Measurements from ENCODE around the gene PDGFD. TPM values are rescaled to one million over a fixed set of nuclear protein-coding genes. Genes with fewer than 3 reads are reported as not detected.

Gene PDGFD
- polyA plus RNA-seq, 1 of the 3 experiments (the other 2 are of a cell fraction) = 4.8 TPM

DNA sequence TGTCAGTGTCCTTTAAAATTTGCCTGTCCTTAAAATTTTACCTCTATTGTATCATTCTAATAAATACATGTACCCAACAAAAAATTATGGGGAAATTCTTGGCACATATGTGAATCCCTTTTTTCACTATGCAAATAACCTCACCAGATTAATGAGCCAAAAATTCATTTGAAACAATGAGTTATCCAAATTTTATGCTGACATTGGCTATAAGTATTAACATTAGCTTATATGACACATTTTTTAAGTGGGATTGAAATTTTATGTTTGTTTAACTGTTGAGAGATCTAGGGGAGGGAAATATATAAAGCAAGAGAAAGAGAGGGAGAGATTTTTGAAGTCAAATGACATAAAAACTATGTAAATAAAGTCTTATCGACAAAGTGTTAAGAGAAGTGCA, 11.8 kb upstream of the PDGFD start (continued):
- TF ChIP-seq, protein P1, sequence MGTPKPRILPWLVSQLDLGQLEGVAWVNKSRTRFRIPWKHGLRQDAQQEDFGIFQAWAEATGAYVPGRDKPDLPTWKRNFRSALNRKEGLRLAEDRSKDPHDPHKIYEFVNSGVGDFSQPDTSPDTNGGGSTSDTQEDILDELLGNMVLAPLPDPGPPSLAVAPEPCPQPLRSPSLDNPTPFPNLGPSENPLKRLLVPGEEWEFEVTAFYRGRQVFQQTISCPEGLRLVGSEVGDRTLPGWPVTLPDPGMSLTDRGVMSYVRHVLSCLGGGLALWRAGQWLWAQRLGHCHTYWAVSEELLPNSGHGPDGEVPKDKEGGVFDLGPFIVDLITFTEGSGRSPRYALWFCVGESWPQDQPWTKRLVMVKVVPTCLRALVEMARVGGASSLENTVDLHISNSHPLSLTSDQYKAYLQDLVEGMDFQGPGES (IDR thresholded peaks at IDR 0.05; ENCODE audit: low read depth, low read length) = no peak
- TF ChIP-seq SIN3A (IDR thresholded peaks at IDR 0.05; ENCODE audit: borderline replicate concordance, low read depth, low read length) (no peak), RCOR1 (IDR thresholded peaks at IDR 0.05; ENCODE audit: low read length) (no peak), GATA2 (CRISPR knock-in tag; IDR thresholded peaks at IDR 0.05) (no peak), FOXJ3 (CRISPR knock-in tag; IDR thresholded peaks at IDR 0.05) (no peak), ELF1 (IDR thresholded peaks at IDR 0.05) (no peak)

DNA sequence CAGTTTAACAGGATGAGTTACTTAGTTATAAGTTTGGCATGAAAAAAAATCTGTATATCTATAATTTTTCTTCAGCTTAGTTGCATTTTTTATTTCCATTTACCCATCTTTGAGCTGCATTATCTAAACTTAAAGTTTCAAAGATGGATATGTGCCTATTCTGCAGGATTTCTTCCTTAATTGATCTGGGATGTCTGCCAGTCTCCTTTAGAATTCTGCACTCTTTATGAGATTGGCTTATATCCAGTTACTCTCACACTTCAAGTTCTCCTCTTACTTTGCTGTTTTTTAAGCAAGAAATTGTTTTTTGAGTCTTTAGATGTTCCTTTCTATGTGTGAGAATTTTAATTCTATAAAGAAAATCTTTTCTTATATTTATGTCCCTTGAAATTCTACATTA, 5.1 kb upstream of the PDGFD start:
- Histone ChIP-seq H3K4me2 (no peak overlapping the region), H3K79me2 (ENCODE audit: insufficient read depth) (no peaks in the 10 kb centered on the region), H3K4me1 (ENCODE audit: control insufficient read depth in 1 of 2, insufficient read depth in 2 of 2, low read depth in 1 of 2, low read length in 1 of 2) (peaks cover 6 to 11% of the 10 kb centered on the region in 2 experiments; a peak in 2 of 4 replicates), H4K20me1 (ENCODE audit: insufficient read depth) (no peaks in the 10 kb centered on the region), H3K27ac (ENCODE audit: low read depth in 2 of 2, low read length in 1 of 2) (no peak overlapping the region), H2AFZ (ENCODE audit: low read depth) (no peak overlapping the region), H3K4me3 (ENCODE audit: low read depth in 2 of 2, low read length in 1 of 2) (no peak overlapping the region), H3K36me3 (replicated peaks in 1 of 2; ENCODE audit: control insufficient read depth in 1 of 2, insufficient read depth in 2 of 2, low read length in 1 of 2) (no peaks in the 10 kb centered on the region), H3F3A (replicated peaks; ENCODE audit: insufficient read depth) (peaks cover 10% of the 10 kb centered on the region), H3K9ac (no peak overlapping the region), H3K9me3 (no peaks in the 10 kb centered on the region), H3K27me3 (ENCODE audit: insufficient read depth) (no peaks in the 10 kb centered on the region), H3K9me2 (peaks cover 7% of the 10 kb centered on the region; the same call in 1 of the 2 replicates)
- no peak for DNase-seq
- ChIA-PET CTCF (no interaction called here), POLR2A (no interaction called here)
- TF ChIP-seq NFIC (IDR thresholded peaks at IDR 0.05; ENCODE audit: borderline replicate concordance) (no peak), MEF2A (IDR thresholded peaks at IDR 0.05; ENCODE audit: borderline replicate concordance, low read depth) (no peak), FOSL2 (IDR thresholded peaks at IDR 0.05; ENCODE audit: borderline replicate concordance, low read depth) (no peak), GABPA (IDR thresholded peaks at IDR 0.05; ENCODE audit: low read depth) (no peak)
- TF ChIP-seq, protein P2, sequence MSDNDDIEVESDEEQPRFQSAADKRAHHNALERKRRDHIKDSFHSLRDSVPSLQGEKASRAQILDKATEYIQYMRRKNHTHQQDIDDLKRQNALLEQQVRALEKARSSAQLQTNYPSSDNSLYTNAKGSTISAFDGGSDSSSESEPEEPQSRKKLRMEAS (IDR thresholded peaks at IDR 0.05; ENCODE audit: low read depth) = no peak

DNA sequence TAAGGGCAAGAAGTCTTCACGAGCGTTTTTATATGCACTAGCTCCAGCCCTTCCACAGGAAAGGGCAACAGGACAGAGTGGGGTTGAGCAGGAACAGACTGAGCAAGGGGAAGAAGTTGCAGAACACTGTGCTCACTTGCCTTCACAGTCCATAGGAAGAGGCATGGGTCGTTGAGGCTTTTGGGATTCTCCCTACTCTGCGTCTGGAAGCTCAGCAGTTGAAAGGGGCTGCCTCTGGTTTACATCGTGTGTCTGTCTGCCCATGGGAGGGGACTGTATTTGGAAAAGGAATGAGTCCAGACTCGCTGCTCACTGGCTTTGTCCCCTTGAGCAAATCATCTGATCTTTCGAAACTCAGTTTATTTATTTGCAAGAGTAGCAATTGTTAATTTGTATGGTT, 1.1 kb upstream of the PDGFD start:
- H3K79me2 ChIP-seq (ENCODE audit: insufficient read depth) = no peaks in the 10 kb centered on the region
- no peak overlapping the region for H3K4me2 ChIP-seq
- POLR2A ChIA-PET = no interaction called here
- no peak overlapping the region for H3K9ac ChIP-seq
- no peaks in the 10 kb centered on the region for H3K36me3 ChIP-seq (replicated peaks in 1 of 2; ENCODE audit: control insufficient read depth in 1 of 2, insufficient read depth in 2 of 2, low read length in 1 of 2)
- H3K9me3 ChIP-seq = no peaks in the 10 kb centered on the region
- H3K9me2 ChIP-seq = 0 out of 2 replicates have a peak, but pooled peaks cover 4% of the 10 kb centered on the region
- H3K27me3 ChIP-seq (ENCODE audit: insufficient read depth) = no peaks in the 10 kb centered on the region
- over 99% methylated on average over 6 of the region's 7 CpGs for WGBS (ENCODE audit: low lambda C conversion rate)
- DNase-seq = no peak
- no peak overlapping the region for H3K4me3 ChIP-seq (ENCODE audit: low read depth in 2 of 2, low read length in 1 of 2)
- no peaks in the 10 kb centered on the region for H4K20me1 ChIP-seq (ENCODE audit: insufficient read depth)
- H3F3A ChIP-seq (replicated peaks; ENCODE audit: insufficient read depth) = peaks cover 10% of the 10 kb centered on the region
- H3K4me1 ChIP-seq (ENCODE audit: control insufficient read depth in 1 of 2, insufficient read depth in 2 of 2, low read depth in 1 of 2, low read length in 1 of 2) = peaks cover 12 to 14% of the 10 kb centered on the region in 2 experiments; a peak in 2 of 4 replicates
- H3K27ac ChIP-seq (ENCODE audit: low read depth in 2 of 2, low read length in 1 of 2) = no peak overlapping the region
- no peak overlapping the region for H2AFZ ChIP-seq (ENCODE audit: low read depth)
- CTCF ChIA-PET = interaction anchor here (0.6 to 3.7 kb wide), 3 partner anchors 142 to 1759 kb away, joined by 3 to 18 read pairs (median 6); no protein-coding TSS in a partner anchor
- TF ChIP-seq, protein P3, sequence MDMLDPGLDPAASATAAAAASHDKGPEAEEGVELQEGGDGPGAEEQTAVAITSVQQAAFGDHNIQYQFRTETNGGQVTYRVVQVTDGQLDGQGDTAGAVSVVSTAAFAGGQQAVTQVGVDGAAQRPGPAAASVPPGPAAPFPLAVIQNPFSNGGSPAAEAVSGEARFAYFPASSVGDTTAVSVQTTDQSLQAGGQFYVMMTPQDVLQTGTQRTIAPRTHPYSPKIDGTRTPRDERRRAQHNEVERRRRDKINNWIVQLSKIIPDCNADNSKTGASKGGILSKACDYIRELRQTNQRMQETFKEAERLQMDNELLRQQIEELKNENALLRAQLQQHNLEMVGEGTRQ (IDR thresholded peaks at IDR 0.05; ENCODE audit: borderline replicate concordance, low read depth, low read length) = no peak
- no peak for TF ChIP-seq YY1 (IDR thresholded peaks at IDR 0.05; ENCODE audit: low read depth)
- TF ChIP-seq RCOR1 (IDR thresholded peaks at IDR 0.05; ENCODE audit: low read length) = no peak
- no peak for TF ChIP-seq FOXJ3 (CRISPR knock-in tag; IDR thresholded peaks at IDR 0.05)
- TF ChIP-seq TAF1 (IDR thresholded peaks at IDR 0.05; ENCODE audit: borderline replicate concordance, low read depth, low read length) = no peak
- TF ChIP-seq EP300 (IDR thresholded peaks at IDR 0.05; ENCODE audit: borderline replicate concordance in 1 of 2, low read depth in 1 of 2, low read length in 1 of 2) = no peak
- TF ChIP-seq, protein P4, sequence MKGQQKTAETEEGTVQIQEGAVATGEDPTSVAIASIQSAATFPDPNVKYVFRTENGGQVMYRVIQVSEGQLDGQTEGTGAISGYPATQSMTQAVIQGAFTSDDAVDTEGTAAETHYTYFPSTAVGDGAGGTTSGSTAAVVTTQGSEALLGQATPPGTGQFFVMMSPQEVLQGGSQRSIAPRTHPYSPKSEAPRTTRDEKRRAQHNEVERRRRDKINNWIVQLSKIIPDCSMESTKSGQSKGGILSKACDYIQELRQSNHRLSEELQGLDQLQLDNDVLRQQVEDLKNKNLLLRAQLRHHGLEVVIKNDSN (IDR thresholded peaks at IDR 0.05; ENCODE audit: borderline replicate concordance, low read depth) = no peak
- no peak for TF ChIP-seq TEAD4 (IDR thresholded peaks at IDR 0.05; ENCODE audit: borderline replicate concordance, insufficient read depth)
- TF ChIP-seq, protein P5, sequence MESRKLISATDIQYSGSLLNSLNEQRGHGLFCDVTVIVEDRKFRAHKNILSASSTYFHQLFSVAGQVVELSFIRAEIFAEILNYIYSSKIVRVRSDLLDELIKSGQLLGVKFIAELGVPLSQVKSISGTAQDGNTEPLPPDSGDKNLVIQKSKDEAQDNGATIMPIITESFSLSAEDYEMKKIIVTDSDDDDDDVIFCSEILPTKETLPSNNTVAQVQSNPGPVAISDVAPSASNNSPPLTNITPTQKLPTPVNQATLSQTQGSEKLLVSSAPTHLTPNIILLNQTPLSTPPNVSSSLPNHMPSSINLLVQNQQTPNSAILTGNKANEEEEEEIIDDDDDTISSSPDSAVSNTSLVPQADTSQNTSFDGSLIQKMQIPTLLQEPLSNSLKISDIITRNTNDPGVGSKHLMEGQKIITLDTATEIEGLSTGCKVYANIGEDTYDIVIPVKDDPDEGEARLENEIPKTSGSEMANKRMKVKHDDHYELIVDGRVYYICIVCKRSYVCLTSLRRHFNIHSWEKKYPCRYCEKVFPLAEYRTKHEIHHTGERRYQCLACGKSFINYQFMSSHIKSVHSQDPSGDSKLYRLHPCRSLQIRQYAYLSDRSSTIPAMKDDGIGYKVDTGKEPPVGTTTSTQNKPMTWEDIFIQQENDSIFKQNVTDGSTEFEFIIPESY (IDR thresholded peaks at IDR 0.05; ENCODE audit: borderline replicate concordance, low read depth) = no peak
- TF ChIP-seq CHD2 (IDR thresholded peaks at IDR 0.05; ENCODE audit: low read length, partially characterized antibody) = no peak
- no peak for TF ChIP-seq FOSL2 (IDR thresholded peaks at IDR 0.05; ENCODE audit: borderline replicate concordance, low read depth)
